HEK293 (cell line): ENCODE data around the gene PYGO2.

Source experiments
- CTCF ChIA-PET: fragments of 350-600 bp; formaldehyde crosslinking; extraction: SDS; loops from one replicate; lab custom pipeline; 2021; ENCODE audit warnings: antibody characterized with exemption; lab: Yijun Ruan, JAX
- POLR2A ChIA-PET: fragments of 300-600 bp; formaldehyde crosslinking; extraction: SDS; loops from one replicate; lab custom pipeline; 2020; ENCODE audit warnings: antibody characterized with exemption, inconsistent platforms; lab: Yijun Ruan, JAX
- H3K27ac ChIP-seq: fragments of 200-500 bp; sonication (Bioruptor generic); 2 replicates; pipeline ENCODE4 v1.5.1; 2014; ENCODE audit warnings: low read depth, low read length, control low read depth, inconsistent platforms; ENCODE audit errors: extremely low read depth
- H3K36me3 ChIP-seq, 2 experiments: fragments of 200-500 bp in 1 of 2; sonication (Bioruptor generic) in 1 of 2; 1 replicate in 1 of 2; 2 replicates in 1 of 2; pipeline ENCODE4 v1.5.1; 2014 to 2017; ENCODE audit warnings: inconsistent platforms in 2 of 2, low read length in 2 of 2; ENCODE audit not compliant: control insufficient read depth in 2 of 2, insufficient read depth in 1 of 2
- H3K4me1 ChIP-seq: fragments of 200-500 bp; sonication (Bioruptor generic); 2 replicates; pipeline ENCODE4 v1.5.1; 2014; ENCODE audit warnings: mild to moderate bottlenecking, low read length, inconsistent platforms; ENCODE audit not compliant: control insufficient read depth, insufficient read depth
- H3K4me3 ChIP-seq: 2 replicates; pipeline ENCODE4 v1.5.1; 2011; ENCODE audit warnings: low read depth, mild to moderate bottlenecking, control low read depth, low read length, moderate library complexity
- H3K9me3 ChIP-seq: fragments of 200-500 bp; sonication (Bioruptor generic); 2 replicates; pipeline ENCODE4 v1.5.1; 2014; ENCODE audit warnings: low read depth, low read length, inconsistent platforms; ENCODE audit not compliant: control insufficient read depth, insufficient read depth
- BCL11B ChIP-seq: fragments of 450-650 bp; formaldehyde crosslinking; IDR thresholded peaks from 2 replicates; pipeline ENCODE4 v1.5.1; 2016; ENCODE audit warnings: low read depth, missing biosample characterization, missing genetic modification characterization
- HIC1 ChIP-seq: fragments of 450-650 bp; formaldehyde crosslinking; IDR thresholded peaks from 2 replicates; pipeline ENCODE4 v1.5.1; 2016; ENCODE audit warnings: missing biosample characterization, missing genetic modification characterization
- HOXA7 ChIP-seq: sonication (generic); formaldehyde crosslinking; IDR thresholded peaks from 2 replicates; pipeline ENCODE4 v1.8.1; 2022; ENCODE audit warnings: missing genetic modification reagents, borderline replicate concordance
- PBX3 ChIP-seq: sonication (generic); formaldehyde crosslinking; IDR thresholded peaks from 2 replicates; pipeline ENCODE4 v1.8.1; 2022; ENCODE audit warnings: mild to moderate bottlenecking, moderate library complexity, missing genetic modification reagents
- ZBTB10 ChIP-seq: fragments of 450-650 bp; formaldehyde crosslinking; IDR thresholded peaks from 2 replicates; pipeline ENCODE4 v1.5.1; 2016; ENCODE audit warnings: missing biosample characterization, missing genetic modification characterization
- ZBTB21 ChIP-seq: fragments of 450-650 bp; formaldehyde crosslinking; IDR thresholded peaks from 2 replicates; pipeline ENCODE4 v1.5.1; 2017; ENCODE audit warnings: missing biosample characterization, missing genetic modification characterization
- ZBTB44 ChIP-seq: fragments of 450-650 bp; IDR thresholded peaks from 2 replicates; pipeline ENCODE4 v1.5.1; 2018; ENCODE audit warnings: missing biosample characterization, mild to moderate bottlenecking, missing genetic modification characterization
- ZFP69B ChIP-seq: fragments of 450-650 bp; formaldehyde crosslinking; IDR thresholded peaks from 2 replicates; pipeline ENCODE4 v1.5.1; 2016; ENCODE audit warnings: missing biosample characterization, missing genetic modification characterization
- ZNF140 ChIP-seq: fragments of 450-650 bp; formaldehyde crosslinking; IDR thresholded peaks from 2 replicates; pipeline ENCODE4 v1.5.1; 2016; ENCODE audit warnings: missing biosample characterization, missing genetic modification characterization
- ZNF157 ChIP-seq: fragments of 450-650 bp; formaldehyde crosslinking; IDR thresholded peaks from 2 replicates; pipeline ENCODE4 v1.5.1; 2016; ENCODE audit warnings: missing biosample characterization, missing genetic modification characterization
- ZNF248 ChIP-seq: fragments of 450-650 bp; formaldehyde crosslinking; IDR thresholded peaks from 2 replicates; pipeline ENCODE4 v1.5.1; 2017; ENCODE audit warnings: missing biosample characterization, missing genetic modification characterization
- ZNF350 ChIP-seq: fragments of 450-650 bp; formaldehyde crosslinking; IDR thresholded peaks from 2 replicates; pipeline ENCODE4 v1.5.0; 2017; ENCODE audit warnings: missing biosample characterization, mild to moderate bottlenecking, missing genetic modification characterization
- ZNF416 ChIP-seq: fragments of 450-650 bp; formaldehyde crosslinking; IDR thresholded peaks from 2 replicates; pipeline ENCODE4 v1.5.1; 2016; ENCODE audit warnings: missing biosample characterization, missing genetic modification characterization
- ZNF426 ChIP-seq: fragments of 450-650 bp; formaldehyde crosslinking; IDR thresholded peaks from 2 replicates; pipeline ENCODE4 v1.5.1; 2017; ENCODE audit warnings: missing biosample characterization, missing genetic modification characterization, mild to moderate bottlenecking, inconsistent platforms, moderate library complexity
- ZNF433 ChIP-seq: fragments of 450-650 bp; formaldehyde crosslinking; IDR thresholded peaks from 2 replicates; pipeline ENCODE4 v1.5.1; 2016; ENCODE audit warnings: missing biosample characterization, missing genetic modification characterization, low read depth
- ZNF555 ChIP-seq: fragments of 450-650 bp; formaldehyde crosslinking; conservative IDR thresholded peaks from 2 replicates; pipeline ENCODE4 v1.5.1; 2017; ENCODE audit warnings: missing biosample characterization, mild to moderate bottlenecking, missing genetic modification characterization, inconsistent platforms
- ZNF654 ChIP-seq: fragments of 450-650 bp; formaldehyde crosslinking; IDR thresholded peaks from 2 replicates; pipeline ENCODE4 v1.5.1; 2016; ENCODE audit warnings: low read depth, missing biosample characterization, missing genetic modification characterization
- ZNF747 ChIP-seq: fragments of 450-650 bp; formaldehyde crosslinking; IDR thresholded peaks from 2 replicates; pipeline ENCODE4 v1.5.1; 2016; ENCODE audit warnings: missing biosample characterization, missing genetic modification characterization
- ZNF76 ChIP-seq: fragments of 450-650 bp; formaldehyde crosslinking; IDR thresholded peaks from 2 replicates; pipeline ENCODE4; 2016; ENCODE audit warnings: low read depth, missing biosample characterization, missing genetic modification characterization, borderline replicate concordance
- ZNF843 ChIP-seq: fragments of 450-650 bp; formaldehyde crosslinking; IDR thresholded peaks from 2 replicates; pipeline ENCODE4 v1.5.1; 2016; ENCODE audit warnings: missing biosample characterization, missing genetic modification characterization

PYGO2 gene

GRCh38 chr1:154945160-154945961 is 16.2 kb downstream of the PYGO2 start:
- no peaks in the 10 kb centered on the region for H3K4me1 ChIP-seq
- CTCF ChIA-PET = interaction anchor here (0.6 to 1.6 kb wide), 7 partner anchors 21 to 120 kb away, joined by 3 to 7 read pairs (median 4); partner anchors contain the start of gene ADAM15
- H3K9me3 ChIP-seq = no peaks in the 10 kb centered on the region
- H3K27ac ChIP-seq = no peak overlapping the region
- peaks cover 0 to 20% of the 10 kb centered on the region in 2 experiments; a peak in 1 of 3 replicates for H3K36me3 ChIP-seq
- POLR2A ChIA-PET = interaction anchor here (1.3 kb wide), 1 partner anchor 9 kb away, joined by 3 read pairs; the partner anchor contains the start of gene PMVK
- no peak overlapping the region for H3K4me3 ChIP-seq
- TF ChIP-seq HOXA7 (CRISPR knock-in tag) (no peak), ZBTB21 (tag by site-specific recombination) (no peak), ZNF433 (tag by site-specific recombination) (no peak), ZNF747 (tag by site-specific recombination) (no peak), ZNF426 (tag by site-specific recombination) (no peak), ZNF350 (tag by site-specific recombination) (no peak), ZNF157 (tag by site-specific recombination) (no peak), ZFP69B (tag by site-specific recombination) (no peak), ZBTB44 (tag by site-specific recombination) (no peak), ZNF555 (tag by site-specific recombination) (no peak), BCL11B (no peak), PBX3 (CRISPR knock-in tag) (no peak), ZNF248 (tag by site-specific recombination) (no peak), ZBTB10 (tag by site-specific recombination) (no peak), HIC1 (no peak), ZNF76 (tag by site-specific recombination) (no peak), ZNF843 (tag by site-specific recombination) (no peak), ZNF654 (tag by site-specific recombination) (no peak), ZNF140 (tag by site-specific recombination) (no peak), ZNF416 (tag by site-specific recombination) (no peak)
- TF ChIP-seq, all 188 proteins: peak for 0
